ENCODE measurements around the gene FOXB2. TPM values are rescaled to one million over a fixed set of nuclear protein-coding genes. Genes with fewer than 3 reads are reported as not detected.

FOXB2 gene
- total RNA-seq, 1 donor from 2014 or later: not detected

DNA sequence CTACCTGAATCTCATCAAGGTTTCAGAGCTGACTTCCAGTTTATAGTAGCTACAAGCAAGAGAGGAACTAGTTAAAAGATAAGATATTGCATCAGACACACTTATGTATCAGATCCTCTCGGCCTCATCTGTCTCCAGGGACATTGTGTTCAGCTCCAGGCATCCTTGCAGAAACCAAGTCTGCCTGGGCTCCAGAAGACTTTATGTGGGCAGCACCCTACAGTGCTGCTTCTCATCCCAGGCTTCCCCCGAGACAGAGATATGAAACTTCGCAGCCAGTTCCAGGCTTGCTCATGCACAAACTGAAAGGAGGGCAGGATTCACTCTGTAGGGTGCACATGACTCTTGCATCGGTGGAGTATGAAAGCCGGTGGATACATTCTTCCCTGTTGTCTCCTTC, 33.9 kb upstream of the FOXB2 start:
- Mint-ChIP-seq H3K4me3 (ENCODE audit: unreplicated experiment) (no peak overlapping the region), H3K27me3 (ENCODE audit: unreplicated experiment) (peaks cover 2% of the 10 kb centered on the region), H3K27ac (ENCODE audit: unreplicated experiment) (no peak overlapping the region), H3K36me3 (ENCODE audit: unreplicated experiment) (no peaks in the 10 kb centered on the region), H3K4me1 (ENCODE audit: low read depth, unreplicated experiment) (no peaks in the 10 kb centered on the region), H3K9me3 (ENCODE audit: unreplicated experiment) (no peaks in the 10 kb centered on the region)
- DNase-seq: no peak
- TF ChIP-seq, protein P1, sequence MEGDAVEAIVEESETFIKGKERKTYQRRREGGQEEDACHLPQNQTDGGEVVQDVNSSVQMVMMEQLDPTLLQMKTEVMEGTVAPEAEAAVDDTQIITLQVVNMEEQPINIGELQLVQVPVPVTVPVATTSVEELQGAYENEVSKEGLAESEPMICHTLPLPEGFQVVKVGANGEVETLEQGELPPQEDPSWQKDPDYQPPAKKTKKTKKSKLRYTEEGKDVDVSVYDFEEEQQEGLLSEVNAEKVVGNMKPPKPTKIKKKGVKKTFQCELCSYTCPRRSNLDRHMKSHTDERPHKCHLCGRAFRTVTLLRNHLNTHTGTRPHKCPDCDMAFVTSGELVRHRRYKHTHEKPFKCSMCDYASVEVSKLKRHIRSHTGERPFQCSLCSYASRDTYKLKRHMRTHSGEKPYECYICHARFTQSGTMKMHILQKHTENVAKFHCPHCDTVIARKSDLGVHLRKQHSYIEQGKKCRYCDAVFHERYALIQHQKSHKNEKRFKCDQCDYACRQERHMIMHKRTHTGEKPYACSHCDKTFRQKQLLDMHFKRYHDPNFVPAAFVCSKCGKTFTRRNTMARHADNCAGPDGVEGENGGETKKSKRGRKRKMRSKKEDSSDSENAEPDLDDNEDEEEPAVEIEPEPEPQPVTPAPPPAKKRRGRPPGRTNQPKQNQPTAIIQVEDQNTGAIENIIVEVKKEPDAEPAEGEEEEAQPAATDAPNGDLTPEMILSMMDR (IDR thresholded peaks at IDR 0.05; ENCODE audit: partially characterized antibody, unreplicated experiment): no peak

GRCh38 chr9:76987594-76988200, 31.8 kb upstream of the FOXB2 start:
- Mint-ChIP-seq H3K4me1 (ENCODE audit: low read depth, unreplicated experiment) (no peaks in the 10 kb centered on the region), H3K36me3 (ENCODE audit: unreplicated experiment) (no peaks in the 10 kb centered on the region), H3K27ac (ENCODE audit: unreplicated experiment) (no peak overlapping the region), H3K27me3 (ENCODE audit: unreplicated experiment) (peaks cover 2% of the 10 kb centered on the region), H3K9me3 (ENCODE audit: unreplicated experiment) (no peaks in the 10 kb centered on the region), H3K4me3 (ENCODE audit: unreplicated experiment) (no peak overlapping the region)
- DNase-seq: peak; percentile 33
- TF ChIP-seq, protein P1 (IDR thresholded peaks at IDR 0.05; ENCODE audit: partially characterized antibody, unreplicated experiment): no peak

GRCh38 chr9:76988941-76989340, 30.5 kb upstream of the FOXB2 start:
- H3K4me1 Mint-ChIP-seq (ENCODE audit: low read depth, unreplicated experiment): no peaks in the 10 kb centered on the region
- peaks cover 5% of the 10 kb centered on the region for H3K27me3 Mint-ChIP-seq (ENCODE audit: unreplicated experiment)
- H3K9me3 Mint-ChIP-seq (ENCODE audit: unreplicated experiment): no peaks in the 10 kb centered on the region
- H3K4me3 Mint-ChIP-seq (ENCODE audit: unreplicated experiment): no peak overlapping the region
- TF ChIP-seq, protein P1 (IDR thresholded peaks at IDR 0.05; ENCODE audit: partially characterized antibody, unreplicated experiment): no peak
- no peak overlapping the region for H3K27ac Mint-ChIP-seq (ENCODE audit: unreplicated experiment)
- DNase-seq: no peak
- H3K36me3 Mint-ChIP-seq (ENCODE audit: unreplicated experiment): no peaks in the 10 kb centered on the region

DNA sequence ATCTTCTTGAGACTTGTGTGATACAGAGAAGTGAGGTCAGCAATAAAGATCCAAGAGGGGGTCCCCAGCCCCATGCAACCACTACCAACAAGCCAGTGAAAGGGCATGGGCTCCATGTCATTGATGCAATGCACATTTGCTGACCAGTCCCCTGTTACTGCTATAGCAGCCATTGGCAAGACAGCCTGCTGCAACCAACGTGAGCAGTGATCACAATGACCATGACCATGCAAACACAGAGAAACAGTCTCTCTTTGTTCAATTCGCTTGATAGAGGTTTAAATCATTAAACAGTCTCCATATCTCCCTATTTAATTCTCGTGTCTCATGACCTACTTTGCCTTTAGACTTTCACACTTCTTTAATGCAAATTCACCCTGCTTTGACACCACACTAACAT, 30.0 kb upstream of the FOXB2 start:
- H3K4me3 Mint-ChIP-seq (ENCODE audit: unreplicated experiment): no peak overlapping the region
- peaks cover 5% of the 10 kb centered on the region for H3K27me3 Mint-ChIP-seq (ENCODE audit: unreplicated experiment)
- TF ChIP-seq, protein P1 (IDR thresholded peaks at IDR 0.05; ENCODE audit: partially characterized antibody, unreplicated experiment): no peak
- H3K27ac Mint-ChIP-seq (ENCODE audit: unreplicated experiment): no peak overlapping the region
- DNase-seq: no peak
- no peaks in the 10 kb centered on the region for H3K4me1 Mint-ChIP-seq (ENCODE audit: low read depth, unreplicated experiment)
- no peaks in the 10 kb centered on the region for H3K9me3 Mint-ChIP-seq (ENCODE audit: unreplicated experiment)
- no peaks in the 10 kb centered on the region for H3K36me3 Mint-ChIP-seq (ENCODE audit: unreplicated experiment)

DNA sequence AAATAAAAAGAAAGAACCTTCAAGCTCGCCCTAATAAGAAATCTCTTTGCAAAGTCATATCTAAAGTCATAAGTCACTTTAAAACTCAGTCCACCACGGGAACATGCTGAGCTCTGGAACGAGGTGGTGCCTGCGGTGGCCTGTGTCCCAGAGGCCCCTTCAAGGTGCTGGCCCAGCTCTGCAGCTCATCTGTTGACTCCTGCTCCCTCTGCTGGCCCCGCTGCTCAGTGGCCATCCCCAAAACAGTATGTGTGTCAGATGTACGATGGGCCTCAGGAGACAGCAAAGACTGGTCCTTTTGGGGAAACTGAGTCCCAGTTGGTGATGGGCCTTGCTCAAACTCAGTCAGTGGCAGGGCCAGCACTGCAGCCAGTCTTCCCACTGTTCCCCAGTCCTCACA, 22.8 kb upstream of the FOXB2 start:
- Mint-ChIP-seq H3K9me3 (ENCODE audit: unreplicated experiment) (peaks cover 2% of the 10 kb centered on the region), H3K4me3 (ENCODE audit: unreplicated experiment) (no peak overlapping the region), H3K4me1 (ENCODE audit: low read depth, unreplicated experiment) (no peaks in the 10 kb centered on the region), H3K27me3 (ENCODE audit: unreplicated experiment) (peaks cover 2% of the 10 kb centered on the region), H3K36me3 (ENCODE audit: unreplicated experiment) (no peaks in the 10 kb centered on the region), H3K27ac (ENCODE audit: unreplicated experiment) (no peak overlapping the region)
- TF ChIP-seq, protein P1 (IDR thresholded peaks at IDR 0.05; ENCODE audit: partially characterized antibody, unreplicated experiment): peak; percentile 41
- peak; percentile 64 for DNase-seq

All from glutamatergic neuron (in vitro differentiated cells).